ENCODE results near the gene IGF1. TPM values are rescaled to one million over a fixed set of nuclear protein-coding genes. Genes with fewer than 3 reads are reported as not detected.

IGF1 gene
- total RNA-seq, 1 experiment from 2014 or later = not detected

DNA sequence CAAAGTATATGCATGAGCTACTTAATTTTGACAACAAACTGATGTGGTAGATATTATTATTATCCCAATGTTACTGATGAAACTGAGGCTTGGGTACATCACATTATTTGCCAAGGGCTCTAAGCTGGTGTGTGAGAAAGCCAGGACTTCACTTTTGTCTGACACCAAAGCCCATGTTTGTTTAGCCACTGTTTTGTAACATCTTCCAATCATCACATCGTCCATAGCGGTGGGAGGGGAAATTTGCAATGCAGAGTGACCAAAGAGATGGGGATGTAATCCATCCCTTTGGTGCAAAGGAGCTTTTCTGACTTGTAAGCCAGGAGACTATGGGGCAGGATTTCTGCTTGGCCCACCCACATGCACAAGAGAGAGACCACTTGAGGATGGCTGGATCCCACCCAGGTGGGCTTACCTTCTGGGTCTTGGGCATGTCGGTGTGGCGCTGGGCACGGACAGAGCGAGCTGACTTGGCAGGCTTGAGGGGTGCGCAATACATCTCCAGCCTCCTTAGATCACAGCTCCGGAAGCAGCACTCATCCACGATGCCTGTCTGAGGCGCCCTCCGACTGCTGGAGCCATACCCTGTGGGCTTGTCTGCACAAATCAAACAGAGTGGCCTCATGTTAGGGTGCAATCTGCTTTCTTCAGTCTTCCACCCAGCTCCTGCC is 61.1 kb downstream of the IGF1 start:
- no peak for DNase-seq (ENCODE audit: low spot score)
- no peaks in the 10 kb centered on the region; the same call in 1 of the 2 replicates for H3K9me3 Mint-ChIP-seq
- H3K36me3 Mint-ChIP-seq = no peaks in the 10 kb centered on the region
- POLR2A ChIA-PET = interaction anchor here (0.6 kb wide), 1 partner anchor 502 kb away, joined by 3 read pairs; no protein-coding TSS in a partner anchor
- CTCF ChIA-PET = interaction anchor here (1.2 kb wide), 1 partner anchor 392 kb away, joined by 3 read pairs; no protein-coding TSS in a partner anchor
- TF ChIP-seq, protein P1, sequence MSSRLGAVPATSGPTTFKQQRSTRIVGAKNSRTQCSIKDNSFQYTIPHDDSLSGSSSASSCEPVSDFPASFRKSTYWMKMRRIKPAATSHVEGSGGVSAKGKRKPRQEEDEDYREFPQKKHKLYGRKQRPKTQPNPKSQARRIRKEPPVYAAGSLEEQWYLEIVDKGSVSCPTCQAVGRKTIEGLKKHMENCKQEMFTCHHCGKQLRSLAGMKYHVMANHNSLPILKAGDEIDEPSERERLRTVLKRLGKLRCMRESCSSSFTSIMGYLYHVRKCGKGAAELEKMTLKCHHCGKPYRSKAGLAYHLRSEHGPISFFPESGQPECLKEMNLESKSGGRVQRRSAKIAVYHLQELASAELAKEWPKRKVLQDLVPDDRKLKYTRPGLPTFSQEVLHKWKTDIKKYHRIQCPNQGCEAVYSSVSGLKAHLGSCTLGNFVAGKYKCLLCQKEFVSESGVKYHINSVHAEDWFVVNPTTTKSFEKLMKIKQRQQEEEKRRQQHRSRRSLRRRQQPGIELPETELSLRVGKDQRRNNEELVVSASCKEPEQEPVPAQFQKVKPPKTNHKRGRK (CRISPR knock-in tag; IDR thresholded peaks at IDR 0.05; ENCODE audit: borderline replicate concordance) = no peak
- no peak for TF ChIP-seq ZNF671 (CRISPR knock-in tag; IDR thresholded peaks at IDR 0.05)
- no peak for TF ChIP-seq USF2 (CRISPR knock-in tag; IDR thresholded peaks at IDR 0.05)
- no peak for TF ChIP-seq HMGA2 (CRISPR knock-in tag; IDR thresholded peaks at IDR 0.05)
- TF ChIP-seq, protein P2, sequence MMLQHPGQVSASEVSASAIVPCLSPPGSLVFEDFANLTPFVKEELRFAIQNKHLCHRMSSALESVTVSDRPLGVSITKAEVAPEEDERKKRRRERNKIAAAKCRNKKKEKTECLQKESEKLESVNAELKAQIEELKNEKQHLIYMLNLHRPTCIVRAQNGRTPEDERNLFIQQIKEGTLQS (CRISPR knock-in tag; conservative IDR thresholded peaks at IDR 0.05) = no peak
- TF ChIP-seq, protein P3, sequence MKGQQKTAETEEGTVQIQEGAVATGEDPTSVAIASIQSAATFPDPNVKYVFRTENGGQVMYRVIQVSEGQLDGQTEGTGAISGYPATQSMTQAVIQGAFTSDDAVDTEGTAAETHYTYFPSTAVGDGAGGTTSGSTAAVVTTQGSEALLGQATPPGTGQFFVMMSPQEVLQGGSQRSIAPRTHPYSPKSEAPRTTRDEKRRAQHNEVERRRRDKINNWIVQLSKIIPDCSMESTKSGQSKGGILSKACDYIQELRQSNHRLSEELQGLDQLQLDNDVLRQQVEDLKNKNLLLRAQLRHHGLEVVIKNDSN (CRISPR knock-in tag; IDR thresholded peaks at IDR 0.05) = no peak
- no peak for TF ChIP-seq ZNF317 (CRISPR knock-in tag; IDR thresholded peaks at IDR 0.05; ENCODE audit: borderline replicate concordance, low read depth)
- TF ChIP-seq ETV6 (CRISPR knock-in tag; IDR thresholded peaks at IDR 0.05) = no peak
- TF ChIP-seq, protein P4, sequence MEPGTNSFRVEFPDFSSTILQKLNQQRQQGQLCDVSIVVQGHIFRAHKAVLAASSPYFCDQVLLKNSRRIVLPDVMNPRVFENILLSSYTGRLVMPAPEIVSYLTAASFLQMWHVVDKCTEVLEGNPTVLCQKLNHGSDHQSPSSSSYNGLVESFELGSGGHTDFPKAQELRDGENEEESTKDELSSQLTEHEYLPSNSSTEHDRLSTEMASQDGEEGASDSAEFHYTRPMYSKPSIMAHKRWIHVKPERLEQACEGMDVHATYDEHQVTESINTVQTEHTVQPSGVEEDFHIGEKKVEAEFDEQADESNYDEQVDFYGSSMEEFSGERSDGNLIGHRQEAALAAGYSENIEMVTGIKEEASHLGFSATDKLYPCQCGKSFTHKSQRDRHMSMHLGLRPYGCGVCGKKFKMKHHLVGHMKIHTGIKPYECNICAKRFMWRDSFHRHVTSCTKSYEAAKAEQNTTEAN (CRISPR knock-in tag; IDR thresholded peaks at IDR 0.05) = no peak
- no peaks in the 10 kb centered on the region for H3K4me1 Mint-ChIP-seq
- H3K4me3 Mint-ChIP-seq = no peak overlapping the region
- H3K27me3 Mint-ChIP-seq (ENCODE audit: low read depth) = no peaks in the 10 kb centered on the region; the same call in 1 of the 2 replicates
- no peak; the same call in 1 of the 2 replicates for ATAC-seq
- no peak overlapping the region for H3K27ac Mint-ChIP-seq

DNA sequence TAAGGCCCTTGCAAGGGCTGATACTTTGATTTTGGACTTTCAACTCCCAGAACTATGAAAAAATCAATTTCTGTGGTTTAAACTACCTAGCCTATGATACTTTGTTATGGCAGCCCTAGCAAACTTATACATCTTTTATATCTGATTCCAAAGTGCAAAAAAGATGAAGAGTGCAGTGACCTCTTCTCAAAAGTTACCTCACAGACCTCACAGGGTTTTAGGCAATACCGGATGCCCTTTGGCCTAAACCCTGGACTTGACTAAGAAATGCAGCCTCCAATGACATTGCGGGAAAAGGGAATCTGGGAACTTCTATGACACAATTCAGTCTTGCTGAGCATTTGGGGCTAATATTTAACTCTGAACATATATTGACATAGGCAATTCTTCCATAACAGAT is 63.3 kb downstream of the IGF1 start:
- Mint-ChIP-seq H3K27ac (no peak overlapping the region), H3K9me3 (no peaks in the 10 kb centered on the region; the same call in 1 of the 2 replicates), H3K27me3 (ENCODE audit: low read depth) (no peaks in the 10 kb centered on the region; the same call in 1 of the 2 replicates), H3K4me3 (no peak overlapping the region), H3K4me1 (no peaks in the 10 kb centered on the region), H3K36me3 (no peaks in the 10 kb centered on the region)
- ChIA-PET CTCF (no interaction called here), POLR2A (no interaction called here)
- no peak for ATAC-seq
- no peak for DNase-seq (ENCODE audit: low spot score)
- TF ChIP-seq JAZF1 (CRISPR knock-in tag; IDR thresholded peaks at IDR 0.05) (no peak), RORB (CRISPR knock-in tag; IDR thresholded peaks at IDR 0.05) (no peak), TP53 (CRISPR knock-in tag; IDR thresholded peaks at IDR 0.05) (no peak), AR (CRISPR knock-in tag; IDR thresholded peaks at IDR 0.05) (no peak), GABPB1 (CRISPR knock-in tag; IDR thresholded peaks at IDR 0.05) (no peak), JUN (CRISPR knock-in tag; IDR thresholded peaks at IDR 0.05) (no peak), CBFB (CRISPR knock-in tag; IDR thresholded peaks at IDR 0.05; ENCODE audit: low read depth) (no peak), FOXJ3 (CRISPR knock-in tag; IDR thresholded peaks at IDR 0.05; ENCODE audit: borderline replicate concordance) (no peak), MXD4 (CRISPR knock-in tag; IDR thresholded peaks at IDR 0.05; ENCODE audit: borderline replicate concordance) (no peak), TEAD4 (CRISPR knock-in tag; IDR thresholded peaks at IDR 0.05) (no peak), ZMAT4 (CRISPR knock-in tag; IDR thresholded peaks at IDR 0.05) (no peak), ZNF416 (CRISPR knock-in tag; IDR thresholded peaks at IDR 0.05) (no peak), FOXK1 (CRISPR knock-in tag; IDR thresholded peaks at IDR 0.05) (no peak), NR2C2 (CRISPR knock-in tag; IDR thresholded peaks at IDR 0.05) (no peak), IRF1 (CRISPR knock-in tag; IDR thresholded peaks at IDR 0.05) (no peak)
- TF ChIP-seq, protein P2 (CRISPR knock-in tag; conservative IDR thresholded peaks at IDR 0.05) = no peak

Data from WTC11 (cell line).